Naive B cell (primary cell): ENCODE data around the gene APLP1. TPM values are rescaled to one million over a fixed set of nuclear protein-coding genes. Genes with fewer than 3 reads are reported as not detected.
"Not testable (repeated sequence)": the region's sequence is repeated elsewhere in the genome, so short reads cannot be mapped to it uniquely, and the experiment has no call there.

ENCODE experiments used
- ATAC-seq, 2 donors: fragments of 150-1000 bp; cut with Tn5 transposase; 2 replicates each; pipeline ENCODE4 v1.10.0; 2021; ENCODE audit warnings: low read depth in 2 of 2, mild to moderate bottlenecking in 2 of 2, moderate library complexity in 2 of 2
- DNase-seq: peaks from one replicate; pipeline ENCODE4 v3.0.0; 2022
- H3K27ac Mint-ChIP-seq, 6 donors: one replicate each; pipeline ENCODE4 v1.8.0; 2020 to 2022; ENCODE audit warnings: mild to moderate bottlenecking in 6 of 6, mixed read lengths in 6 of 6, moderate library complexity in 5 of 6, inconsistent platforms in 2 of 6
- H3K27me3 Mint-ChIP-seq, 3 donors: one replicate each; pipeline ENCODE4 v1.8.0; 2021 to 2022; ENCODE audit warnings: mixed read lengths in 3 of 3, mild to moderate bottlenecking in 1 of 3
- H3K36me3 Mint-ChIP-seq, 2 donors: one replicate each; pipeline ENCODE4 v1.8.0; 2020 to 2022; ENCODE audit warnings: mixed read lengths in 2 of 2, inconsistent platforms in 1 of 2, mild to moderate bottlenecking in 1 of 2
- H3K4me1 Mint-ChIP-seq, 3 donors: one replicate each; pipeline ENCODE4 v1.8.0; 2020 to 2022; ENCODE audit warnings: mixed read lengths in 3 of 3, inconsistent platforms in 1 of 3, mild to moderate bottlenecking in 1 of 3, moderate library complexity in 1 of 3
- H3K4me3 Mint-ChIP-seq, 8 donors: one replicate each; pipeline ENCODE4 v1.8.0; 2020 to 2022; ENCODE audit warnings: mild to moderate bottlenecking in 8 of 8, mixed read lengths in 8 of 8, moderate library complexity in 8 of 8, inconsistent platforms in 2 of 8
- H3K9me3 Mint-ChIP-seq, 7 donors: one replicate each; pipeline ENCODE4 v1.8.0; 2020 to 2022; ENCODE audit warnings: mixed read lengths in 7 of 7, mild to moderate bottlenecking in 5 of 7, inconsistent platforms in 2 of 7, moderate library complexity in 1 of 7
- polyA plus RNA-seq, 6 donors: library from polyadenylated mRNA; unstranded; fragments of 300-500 nt; fragmentation: Illumina TruSeq; gene quantifications; one replicate each; pipeline ENCODE4 v1.2.3, GENCODE V29; 2021; ENCODE audit warnings: low read depth in 6 of 6

The APLP1 gene
- polyA plus RNA-seq, 6 donors from 2014 or later, result not detected

DNA sequence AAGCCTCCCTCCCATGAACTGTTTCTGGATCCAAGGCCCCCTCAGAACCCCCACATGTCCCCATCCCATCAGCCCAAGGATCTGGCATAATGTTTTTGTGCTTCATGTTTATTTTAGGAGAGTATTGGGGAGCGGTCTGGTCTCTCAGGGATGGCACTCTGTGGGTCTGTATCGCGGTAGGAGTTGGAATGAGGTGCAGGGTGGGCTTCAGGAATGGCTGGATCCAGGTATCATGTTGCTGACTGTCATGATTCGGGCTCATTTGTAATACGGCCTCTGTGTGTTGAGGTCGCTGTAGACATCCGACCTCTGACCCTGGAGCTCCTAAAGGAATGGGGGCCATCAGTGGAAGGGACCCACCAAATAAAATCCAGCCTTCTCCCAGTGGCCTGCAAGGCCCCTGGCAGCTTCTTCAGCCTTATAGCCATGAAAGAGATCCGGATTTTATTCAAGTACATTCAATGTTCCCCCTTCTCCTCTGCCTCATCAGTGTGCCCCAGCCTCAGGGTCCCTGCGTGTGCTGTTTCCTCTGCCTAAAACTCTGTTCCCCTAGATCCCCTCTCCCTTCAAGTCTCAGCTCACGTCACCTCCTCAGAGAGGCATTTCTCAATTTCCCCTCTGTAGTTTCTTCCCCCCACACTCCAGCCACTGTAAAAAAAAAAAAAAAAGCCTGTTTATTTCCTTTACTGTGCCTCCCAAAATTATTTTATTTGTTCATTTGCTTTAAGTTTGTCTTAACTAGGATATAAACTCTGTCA lies 36.1 kb downstream of the APLP1 start:
- Mint-ChIP-seq H3K4me1 (peaks cover 66 to 76% (median 75%) of the 10 kb centered on the region in 3 donors), H3K4me3 (peak overlapping the region in 7 of 8 donors; percentile 9 to 99 (median 89))
- DNase-seq, result peak; percentile 6

DNA sequence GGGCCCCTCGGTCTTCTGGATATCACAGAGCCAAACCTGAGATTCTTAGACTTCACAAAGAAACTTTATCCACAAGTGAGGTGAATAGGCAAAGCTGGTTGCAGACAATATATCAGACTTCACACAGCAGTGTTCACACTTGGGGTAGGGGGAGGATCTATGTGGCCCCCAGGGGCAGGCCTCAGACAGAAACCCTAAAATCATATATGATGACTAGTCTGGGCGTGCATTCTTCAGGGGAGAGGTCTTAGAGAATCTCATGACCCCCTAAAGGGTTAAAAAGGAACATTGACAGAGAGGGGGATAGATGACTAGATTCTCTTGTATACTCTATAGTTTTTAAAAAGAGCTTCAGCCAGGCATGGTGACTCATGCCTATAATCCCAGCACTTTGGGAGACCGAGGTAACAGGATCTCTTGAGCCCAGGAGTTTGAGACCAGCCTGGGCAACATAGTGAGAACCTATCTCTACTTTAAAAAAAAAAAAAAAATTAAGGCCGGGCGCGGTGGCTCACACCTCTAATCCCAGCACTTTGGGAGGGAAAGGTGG lies 36.9 kb downstream of the APLP1 start:
- peaks cover 65 to 81% (median 75%) of the 10 kb centered on the region in 3 donors for H3K4me1 Mint-ChIP-seq
- ATAC-seq (no peak), DNase-seq (peak; percentile 6)
- no peaks in the 10 kb centered on the region for H3K36me3 Mint-ChIP-seq
- H3K27ac Mint-ChIP-seq, result peak overlapping the region; percentile 22 to 100 (median 100)
- H3K9me3 Mint-ChIP-seq, result peaks cover 0 to 4% (median 0%) of the 10 kb centered on the region in 7 donors
- H3K27me3 Mint-ChIP-seq, result no peaks in the 10 kb centered on the region
- H3K4me3 Mint-ChIP-seq, result peak overlapping the region in 2 of 8 donors; percentile 56 to 89

More for the DNA sequence above, 36.1 kb downstream of the APLP1 start:
- Mint-ChIP-seq H3K9me3 (peaks cover 0 to 4% (median 0%) of the 10 kb centered on the region in 7 donors), H3K27ac (peak overlapping the region; percentile 99 to 100 (median 100)), H3K36me3 (no peaks in the 10 kb centered on the region), H3K27me3 (no peaks in the 10 kb centered on the region)
- no peak for ATAC-seq

DNA sequence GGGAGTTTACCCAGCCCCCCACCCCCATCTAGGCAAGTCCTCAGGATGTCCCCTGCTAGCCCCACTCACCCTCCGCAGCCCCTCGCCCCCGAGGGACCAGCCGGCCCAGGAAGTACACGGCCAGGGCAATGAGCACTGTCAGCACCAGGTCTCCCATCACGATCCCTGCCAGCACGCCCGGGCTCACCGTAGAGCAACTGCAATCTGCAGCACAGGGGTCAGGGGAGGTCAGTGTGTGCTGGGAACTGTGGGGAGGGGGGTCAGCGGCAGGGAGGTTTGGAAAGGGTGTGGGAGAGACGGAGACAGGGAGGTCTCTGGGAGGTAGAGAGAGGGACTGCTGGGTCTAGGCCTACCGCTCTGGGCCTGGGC lies 39.0 kb downstream of the APLP1 start:
- Mint-ChIP-seq H3K27me3 (no peaks in the 10 kb centered on the region), H3K4me1 (peaks cover 51 to 70% (median 57%) of the 10 kb centered on the region in 3 donors), H3K9me3 (peaks cover 0 to 4% (median 0%) of the 10 kb centered on the region in 7 donors), H3K27ac (peak overlapping the region in 5 of 6 donors; percentile 10 to 96 (median 94)), H3K4me3 (peak overlapping the region in 2 of 8 donors; percentile 30 to 73), H3K36me3 (no peaks in the 10 kb centered on the region)
- no peak for ATAC-seq
- DNase-seq, result no peak

DNA sequence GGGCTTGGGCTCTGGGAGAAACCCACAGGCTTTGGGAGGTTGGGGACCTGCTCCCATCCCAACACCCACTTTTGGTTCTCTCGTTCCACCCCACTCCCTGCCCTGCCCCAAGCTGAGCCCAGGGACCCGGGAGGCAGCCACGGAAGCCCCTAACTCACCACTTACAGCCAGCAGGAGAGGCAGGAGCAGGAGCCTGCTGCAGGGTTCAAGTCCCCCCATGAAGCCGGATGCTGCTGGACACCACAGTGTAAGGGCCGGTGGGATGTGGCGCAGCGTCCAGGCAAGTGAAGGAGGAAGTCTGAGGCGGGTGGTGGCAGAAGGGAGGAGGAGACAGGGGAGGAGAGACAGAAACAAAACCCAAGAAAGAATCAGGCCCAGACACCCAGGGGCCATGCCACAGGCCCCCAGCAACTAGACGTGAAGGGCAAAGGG lies 39.7 kb downstream of the APLP1 start, which contains the start of gene TYROBP:
Gene TYROBP (minus strand): TSS at position 286 of the 432 bp plus-strand sequence. CDS start 67 bp downstream, at position 219.
- Mint-ChIP-seq H3K27ac (peak within 1 kb of the TSS; percentile 94 to 98 (median 96)), H3K4me3 (peak within 1 kb of the TSS; percentile 65 to 84 (median 73)), H3K27me3 (no peaks in the 10 kb centered on the region), H3K9me3 (peaks cover 0 to 4% (median 0%) of the 10 kb centered on the region in 7 donors), H3K36me3 (no peaks in the 10 kb centered on the region), H3K4me1 (peaks cover 45 to 63% (median 51%) of the 10 kb centered on the region in 3 donors)
- ATAC-seq, result no peak
- peak; percentile 6 for DNase-seq

DNA sequence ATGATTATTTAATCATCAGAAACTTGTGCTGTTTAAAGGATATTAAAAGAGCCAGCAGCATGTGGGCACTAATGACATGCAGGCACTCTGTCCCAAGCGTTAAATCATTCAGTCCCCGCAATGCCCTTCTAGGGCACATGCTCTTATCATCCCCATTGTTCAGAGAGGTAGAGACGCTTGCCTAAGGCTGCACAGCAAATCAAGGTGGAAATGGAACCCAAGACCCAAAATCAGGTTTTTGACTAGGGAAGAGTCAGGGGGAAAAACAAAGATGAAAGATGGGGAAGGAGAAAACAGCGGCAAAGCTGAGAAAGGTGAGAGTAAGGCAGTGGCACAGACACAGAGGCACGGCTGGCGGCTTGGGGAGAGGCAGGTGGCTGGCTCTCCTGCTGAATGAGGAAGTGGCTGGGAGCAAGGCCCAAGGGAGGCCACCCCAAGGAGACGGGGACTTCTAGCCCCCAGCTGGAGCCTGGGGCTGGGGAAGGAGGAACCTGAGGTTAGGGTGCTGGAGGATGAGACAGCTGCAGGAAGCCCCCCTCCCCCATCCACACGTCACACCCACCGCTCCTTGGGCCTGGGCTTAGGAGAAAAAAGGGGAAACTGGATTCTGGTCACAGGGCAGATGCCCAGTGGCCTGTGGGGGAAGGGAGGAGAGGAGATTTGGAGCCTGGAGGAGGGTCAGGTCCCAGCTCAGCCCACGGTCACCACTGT lies 40.8 kb downstream of the APLP1 start:
- Mint-ChIP-seq H3K4me3 (peak overlapping the region; percentile 65 to 87 (median 76)), H3K9me3 (no peaks in the 10 kb centered on the region), H3K27me3 (no peaks in the 10 kb centered on the region), H3K27ac (peak overlapping the region; percentile 94 to 98 (median 96)), H3K36me3 (no peaks in the 10 kb centered on the region), H3K4me1 (peaks cover 34 to 57% (median 40%) of the 10 kb centered on the region in 3 donors)
- DNase-seq (peak; percentile 92), ATAC-seq (peak; percentile 92 to 93)

DNA sequence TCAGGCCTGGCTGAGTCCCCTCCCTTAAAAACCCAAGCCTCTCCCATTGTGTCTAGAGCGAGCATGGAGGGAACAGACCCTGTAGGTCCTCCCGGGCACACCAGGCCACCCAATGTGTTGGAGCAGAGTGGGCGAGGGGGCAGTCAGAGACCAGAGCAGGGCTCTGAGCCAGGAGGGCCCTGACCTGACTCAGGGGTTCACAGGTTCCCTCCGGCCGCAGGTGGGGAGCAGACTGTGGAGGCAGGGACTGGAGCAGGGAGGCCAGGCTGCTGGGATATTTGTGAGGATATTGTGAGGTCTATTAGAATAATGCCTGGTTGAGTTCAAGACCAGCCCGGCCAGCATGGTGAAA lies 41.3 kb downstream of the APLP1 start:
- no peak for ATAC-seq
- Mint-ChIP-seq H3K9me3 (no peaks in the 10 kb centered on the region), H3K27me3 (no peaks in the 10 kb centered on the region), H3K4me3 (peak overlapping the region; percentile 65 to 87 (median 76)), H3K36me3 (no peaks in the 10 kb centered on the region), H3K4me1 (peaks cover 29 to 52% (median 36%) of the 10 kb centered on the region in 3 donors), H3K27ac (peak overlapping the region; percentile 94 to 98 (median 96))
- DNase-seq, result no peak

DNA sequence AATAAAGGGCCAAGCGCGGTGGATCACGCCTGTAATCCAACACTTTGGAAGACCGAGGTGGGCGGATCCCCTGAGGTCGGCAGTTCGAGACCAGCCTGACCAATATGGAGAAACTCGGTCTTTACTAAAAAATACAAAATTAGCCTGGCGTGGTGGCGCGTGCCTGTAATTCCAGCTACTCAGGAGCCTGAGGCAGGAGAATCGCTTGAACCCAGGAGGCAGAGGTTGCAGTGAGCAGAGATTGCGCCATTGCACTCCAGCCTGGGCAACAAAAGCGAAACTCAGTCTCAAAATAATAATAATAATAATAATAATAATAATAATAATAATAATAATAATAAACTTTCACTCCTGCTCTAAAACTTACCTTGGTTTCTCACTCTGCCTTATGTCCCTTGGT lies 42.0 kb downstream of the APLP1 start:
- not testable (repeated sequence) for ATAC-seq, DNase-seq, H3K9me3 Mint-ChIP-seq, H3K27me3 Mint-ChIP-seq, H3K36me3 Mint-ChIP-seq
- Mint-ChIP-seq H3K27ac (peak overlapping the region in 3 of 6 donors; percentile 94 to 98 (median 96)), H3K4me3 (peak overlapping the region in 3 of 8 donors; percentile 3 to 68 (median 12)), H3K4me1 (peaks cover 28 to 45% (median 33%) of the 10 kb centered on the region in 3 donors)

DNA sequence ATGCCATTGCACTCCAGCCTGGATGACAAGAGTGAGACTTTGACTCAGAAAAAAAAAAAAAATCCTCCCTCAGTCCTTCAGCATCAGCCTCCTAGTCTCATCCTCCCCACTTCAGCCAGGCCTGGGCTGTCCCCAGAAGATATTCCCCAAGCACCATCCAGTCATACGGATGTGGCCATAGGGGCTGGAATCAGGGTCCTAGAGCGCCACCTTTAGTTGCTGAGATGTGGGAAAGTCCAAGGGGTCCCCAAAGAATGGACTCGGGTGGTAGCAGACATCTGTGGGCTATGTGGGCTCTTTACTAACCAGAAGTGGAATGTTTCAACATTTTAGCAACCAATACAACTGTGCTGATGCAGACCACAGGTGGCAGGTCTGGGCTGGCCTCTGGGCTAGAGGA lies 42.8 kb downstream of the APLP1 start:
- Mint-ChIP-seq H3K4me3 (no peak overlapping the region), H3K4me1 (peaks cover 28 to 45% (median 32%) of the 10 kb centered on the region in 3 donors), H3K36me3 (no peaks in the 10 kb centered on the region), H3K9me3 (no peaks in the 10 kb centered on the region), H3K27ac (peak overlapping the region in 2 of 6 donors; percentile 42 to 94), H3K27me3 (no peaks in the 10 kb centered on the region)
- DNase-seq (no peak), ATAC-seq (no peak)

DNA sequence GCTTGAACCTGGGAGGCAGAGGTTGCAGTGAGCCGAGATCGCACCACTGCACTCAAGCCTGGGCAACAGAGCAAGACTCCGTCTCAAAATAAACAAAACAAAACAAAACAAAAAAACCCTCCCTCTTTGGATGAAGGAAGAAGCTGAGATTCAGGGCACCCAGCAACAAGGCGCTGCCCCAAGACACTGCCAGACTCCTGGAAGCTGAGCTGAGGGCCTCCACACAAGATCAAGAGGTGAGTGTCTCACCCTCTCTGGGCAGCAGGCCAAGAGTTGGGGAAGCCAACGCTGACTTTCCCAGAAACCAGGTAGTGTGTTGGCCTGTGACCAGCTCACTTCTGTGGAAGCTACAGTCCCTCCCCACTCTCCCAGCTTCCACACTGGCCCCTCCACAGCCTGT lies 43.4 kb downstream of the APLP1 start:
- H3K36me3 Mint-ChIP-seq, result no peaks in the 10 kb centered on the region
- ATAC-seq, result no peak

DNA sequence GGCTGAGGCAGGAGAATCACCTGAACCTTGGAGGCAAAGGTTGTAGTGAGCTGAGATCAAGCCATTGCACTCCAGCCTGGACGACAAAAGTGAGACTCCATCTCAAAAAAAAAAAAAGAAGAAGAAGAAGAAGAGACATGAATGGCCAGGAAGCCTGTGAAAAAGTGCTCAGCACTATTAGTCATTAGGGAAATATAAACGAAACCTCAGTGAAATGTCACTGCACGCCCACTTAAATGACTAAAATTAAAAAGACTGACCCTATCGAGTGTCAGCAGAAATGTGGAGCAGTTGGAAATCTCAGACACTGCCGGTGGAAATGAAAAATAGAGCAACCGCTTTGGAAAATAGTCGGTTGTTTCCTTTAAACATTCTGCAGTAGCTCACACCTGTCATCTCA lies 45.2 kb downstream of the APLP1 start:
- Mint-ChIP-seq H3K4me3 (no peak overlapping the region), H3K4me1 (peaks cover 18 to 27% (median 19%) of the 10 kb centered on the region in 3 donors), H3K27ac (peak overlapping the region in 2 of 6 donors; percentile 34 to 42), H3K36me3 (no peaks in the 10 kb centered on the region), H3K9me3 (no peaks in the 10 kb centered on the region), H3K27me3 (no peaks in the 10 kb centered on the region)
- DNase-seq (no peak), ATAC-seq (no peak)

More for the DNA sequence above, 43.4 kb downstream of the APLP1 start:
- Mint-ChIP-seq H3K4me3 (no peak overlapping the region), H3K9me3 (no peaks in the 10 kb centered on the region), H3K27me3 (no peaks in the 10 kb centered on the region), H3K27ac (peak overlapping the region in 3 of 6 donors; percentile 56 to 94 (median 81)), H3K4me1 (peaks cover 28 to 43% (median 32%) of the 10 kb centered on the region in 3 donors)
- no peak for DNase-seq

DNA sequence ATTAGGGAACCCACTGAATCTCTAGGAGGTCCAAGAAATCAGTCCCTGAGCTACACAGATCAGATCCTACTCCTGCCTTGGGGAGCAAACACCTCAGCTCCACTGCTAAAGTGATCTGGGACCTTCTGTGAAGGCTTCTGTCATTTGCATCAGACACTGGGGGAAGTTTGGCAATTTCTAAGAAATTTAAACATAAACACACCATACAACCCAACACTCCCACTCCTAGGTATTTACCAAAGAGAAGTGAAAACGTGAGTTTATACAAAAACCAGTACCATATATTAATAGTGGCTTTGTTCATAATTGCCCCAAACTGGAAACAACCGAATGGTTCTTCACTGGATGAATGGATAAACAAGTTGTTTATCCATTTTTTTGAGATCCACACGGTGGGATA lies 47.1 kb downstream of the APLP1 start:
- no peaks in the 10 kb centered on the region for H3K9me3 Mint-ChIP-seq

DNA sequence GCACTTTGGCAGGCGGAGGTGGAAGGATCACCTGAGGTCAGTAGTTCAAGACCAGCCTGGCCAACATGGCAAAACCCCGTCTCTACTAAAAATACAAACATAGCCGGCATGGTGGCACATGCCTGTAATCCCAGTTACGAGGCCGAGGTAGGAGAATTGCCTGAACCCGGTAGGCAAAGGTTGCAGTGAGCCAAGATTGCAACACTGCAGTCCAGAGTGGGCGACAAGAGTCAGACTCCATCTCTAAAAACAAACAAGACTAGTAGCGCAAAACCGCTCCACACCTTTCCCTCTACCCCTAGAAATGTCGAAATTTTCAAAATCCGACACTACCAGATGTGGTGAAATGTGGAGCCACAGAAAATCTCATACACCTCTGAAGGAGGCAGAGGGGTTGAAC lies 50.9 kb downstream of the APLP1 start:
- Mint-ChIP-seq H3K27me3 (no peaks in the 10 kb centered on the region), H3K4me1 (peaks cover 0 to 5% (median 4%) of the 10 kb centered on the region in 3 donors), H3K4me3 (no peak overlapping the region), H3K27ac (no peak overlapping the region), H3K36me3 (no peaks in the 10 kb centered on the region), H3K9me3 (no peaks in the 10 kb centered on the region)
- no peak for DNase-seq
- no peak for ATAC-seq

More for the DNA sequence above, 47.1 kb downstream of the APLP1 start:
- Mint-ChIP-seq H3K27me3 (no peaks in the 10 kb centered on the region), H3K4me1 (peaks cover 5 to 11% (median 8%) of the 10 kb centered on the region in 3 donors), H3K36me3 (no peaks in the 10 kb centered on the region), H3K4me3 (no peak overlapping the region), H3K27ac (peak overlapping the region in 1 of 6 donors; percentile 34)
- DNase-seq (no peak), ATAC-seq (no peak)

DNA sequence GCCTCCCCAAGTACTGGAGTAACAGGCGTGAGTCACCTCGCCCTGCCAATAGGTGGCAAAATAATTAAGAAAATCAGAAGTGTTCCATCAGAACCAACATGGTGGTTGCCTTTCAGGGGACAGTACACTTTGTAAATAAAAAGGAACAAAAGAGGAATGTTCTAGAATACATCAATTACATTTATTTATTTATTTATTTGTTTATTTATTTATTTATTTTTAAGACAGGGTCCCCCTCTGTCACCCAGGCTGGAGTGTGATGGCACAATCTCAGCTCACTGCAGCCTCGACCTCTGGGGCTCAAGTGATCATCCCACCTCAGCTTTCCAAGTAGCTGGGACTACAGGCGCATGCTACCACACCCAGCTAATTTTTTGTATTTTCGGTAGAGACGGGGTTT lies 52.6 kb downstream of the APLP1 start:
- H3K9me3 Mint-ChIP-seq, result peaks cover 0 to 7% (median 0%) of the 10 kb centered on the region in 7 donors
- peaks cover 0 to 4% (median 0%) of the 10 kb centered on the region in 3 donors for H3K4me1 Mint-ChIP-seq
- H3K27ac Mint-ChIP-seq, result peak overlapping the region in 1 of 6 donors; percentile 67
- no peak overlapping the region for H3K4me3 Mint-ChIP-seq
- H3K27me3 Mint-ChIP-seq, result no peaks in the 10 kb centered on the region
- ATAC-seq, result no peak
- DNase-seq, result no peak
- no peaks in the 10 kb centered on the region for H3K36me3 Mint-ChIP-seq
